Activated CD8-positive, alpha-beta T cell treated with anti-CD3 and anti-CD28 coated beads for 36 hours (primary cell): ENCODE results near the gene PCOLCE2. TPM values are rescaled to one million over a fixed set of nuclear protein-coding genes. Genes with fewer than 3 reads are reported as not detected.

Source experiments
- ATAC-seq: fragments of 200-7000 bp; cut with Tn5 transposase; one replicate; pipeline ENCODE4 v1.10.0; 2021; ENCODE audit warnings: mild to moderate bottlenecking, moderate library complexity
- CTCF ChIA-PET: fragments of 350-600 bp; sonication (Branson Sonifier 250); formaldehyde crosslinking; loops from one replicate; lab custom pipeline; 2021; ENCODE audit warnings: antibody characterized with exemption; lab: Charles Lee
- POLR2A ChIA-PET: fragments of 350-600 bp; sonication (Branson Sonifier 250); formaldehyde crosslinking; loops from one replicate; lab custom pipeline; 2021; ENCODE audit warnings: antibody characterized with exemption; lab: Charles Lee
- DNase-seq: peaks from one replicate; pipeline ENCODE4 v3.0.0-alpha.2; 2020
- H3K27ac Mint-ChIP-seq: one replicate; pipeline ENCODE4 v1.8.0; 2021; ENCODE audit warnings: mild to moderate bottlenecking, mixed read lengths
- H3K27me3 Mint-ChIP-seq: one replicate; pipeline ENCODE4 v1.8.0; 2021; ENCODE audit warnings: mixed read lengths
- H3K36me3 Mint-ChIP-seq: one replicate; pipeline ENCODE4 v1.8.0; 2021; ENCODE audit warnings: low read depth, mixed read lengths
- H3K4me1 Mint-ChIP-seq: one replicate; pipeline ENCODE4 v1.8.0; 2021; ENCODE audit warnings: low read depth, mixed read lengths
- H3K4me3 Mint-ChIP-seq: one replicate; pipeline ENCODE4 v1.8.0; 2021; ENCODE audit warnings: mild to moderate bottlenecking, moderate library complexity, mixed read lengths
- H3K9me3 Mint-ChIP-seq: one replicate; pipeline ENCODE4 v1.8.0; 2021; ENCODE audit warnings: mixed read lengths
- CTCF ChIP-seq: fragments of 200-600 bp; IDR thresholded peaks from one replicate; pipeline ENCODE4 v1.8.0; 2022; ENCODE audit warnings: antibody characterized with exemption, mild to moderate bottlenecking
- intact Hi-C: fragments of 100-400 bp; cut with micrococcal nuclease; formaldehyde crosslinking; loops from one replicate; pipeline ENCODE4 v1.10.0; 2022
- total RNA-seq, 2 experiments: library from RNA; stranded (reverse); gene quantifications; one replicate each; pipeline ENCODE4 v1.2.3, GENCODE V29; 2021

Gene PCOLCE2
- total RNA-seq, 2 experiments from 2014 or later, result 1.1 TPM

GRCh38 chr3:142796823-142797222 is 92.1 kb downstream of the PCOLCE2 start:
- no peaks in the 10 kb centered on the region for H3K36me3 Mint-ChIP-seq
- H3K4me1 Mint-ChIP-seq, result no peaks in the 10 kb centered on the region
- no peaks in the 10 kb centered on the region for H3K9me3 Mint-ChIP-seq
- no peak for TF ChIP-seq CTCF
- no peak overlapping the region for H3K4me3 Mint-ChIP-seq
- DNase-seq (no peak), ATAC-seq (no peak)
- ChIA-PET CTCF (interaction anchor here (0.9 to 1.5 kb wide), 2 partner anchors 8 to 31 kb away, joined by 3 to 4 read pairs; no protein-coding TSS in a partner anchor), POLR2A (no interaction called here)
- intact Hi-C loops, result no loop called here
- H3K27me3 Mint-ChIP-seq, result no peaks in the 10 kb centered on the region
- H3K27ac Mint-ChIP-seq, result no peak overlapping the region

- Mint-ChIP-seq H3K27me3 (no peaks in the 10 kb centered on the region), H3K4me3 (no peak overlapping the region), H3K4me1 (no peaks in the 10 kb centered on the region), H3K36me3 (no peaks in the 10 kb centered on the region), H3K27ac (no peak overlapping the region), H3K9me3 (no peaks in the 10 kb centered on the region)
- ChIA-PET CTCF (no interaction called here), POLR2A (no interaction called here)
- intact Hi-C loops, result no loop called here
- no peak for TF ChIP-seq CTCF
- ATAC-seq (no peak), DNase-seq (no peak)
These were observed 93.6 kb downstream of the PCOLCE2 start for GRCh38 chr3:142795332-142795731.

GRCh38 chr3:142794508-142794907 is 94.4 kb downstream of the PCOLCE2 start:
- Mint-ChIP-seq H3K9me3 (no peaks in the 10 kb centered on the region), H3K27ac (no peak overlapping the region), H3K4me1 (no peaks in the 10 kb centered on the region), H3K4me3 (no peak overlapping the region), H3K36me3 (no peaks in the 10 kb centered on the region), H3K27me3 (no peaks in the 10 kb centered on the region)
- CTCF ChIA-PET, result no interaction called here
- POLR2A ChIA-PET, result no interaction called here
- DNase-seq (no peak), ATAC-seq (no peak)
- no peak for TF ChIP-seq CTCF
- intact Hi-C loops, result no loop called here

- H3K27me3 Mint-ChIP-seq, result no peaks in the 10 kb centered on the region
- H3K9me3 Mint-ChIP-seq, result no peaks in the 10 kb centered on the region
- intact Hi-C loops, result no loop called here
These were observed 101.2 kb downstream of the PCOLCE2 start for GRCh38 chr3:142787719-142788118.

GRCh38 chr3:142785996-142786395 is 102.9 kb downstream of the PCOLCE2 start:
- POLR2A ChIA-PET, result no interaction called here
- intact Hi-C loops, result no loop called here
- Mint-ChIP-seq H3K36me3 (peaks cover 2% of the 10 kb centered on the region), H3K4me1 (no peaks in the 10 kb centered on the region), H3K4me3 (no peak overlapping the region), H3K27me3 (peaks cover 2% of the 10 kb centered on the region), H3K9me3 (no peaks in the 10 kb centered on the region), H3K27ac (no peak overlapping the region)
- DNase-seq (no peak), ATAC-seq (no peak)
- TF ChIP-seq CTCF, result no peak
- CTCF ChIA-PET, result no interaction called here

More at GRCh38 chr3:142787719-142788118, 101.2 kb downstream of the PCOLCE2 start:
- Mint-ChIP-seq H3K4me1 (no peaks in the 10 kb centered on the region), H3K27ac (no peak overlapping the region), H3K4me3 (no peak overlapping the region), H3K36me3 (peaks cover 2% of the 10 kb centered on the region)
- POLR2A ChIA-PET, result interaction anchor here (1.0 kb wide), 1 partner anchor 12 kb away, joined by 3 read pairs; no protein-coding TSS in a partner anchor
- no peak for ATAC-seq
- no peak for DNase-seq
- TF ChIP-seq CTCF, result no peak
- CTCF ChIA-PET, result interaction anchor here (1.0 to 3.1 kb wide), 3 partner anchors 10 to 201 kb away, joined by 3 to 16 read pairs (median 3); no protein-coding TSS in a partner anchor
